ENCODE results near the gene MAP4K2. TPM values are rescaled to one million over a fixed set of nuclear protein-coding genes. Genes with fewer than 3 reads are reported as not detected.

Gene MAP4K2
- total RNA-seq, 2 experiments from 2014 or later = 95.6 to 98.0 TPM

DNA sequence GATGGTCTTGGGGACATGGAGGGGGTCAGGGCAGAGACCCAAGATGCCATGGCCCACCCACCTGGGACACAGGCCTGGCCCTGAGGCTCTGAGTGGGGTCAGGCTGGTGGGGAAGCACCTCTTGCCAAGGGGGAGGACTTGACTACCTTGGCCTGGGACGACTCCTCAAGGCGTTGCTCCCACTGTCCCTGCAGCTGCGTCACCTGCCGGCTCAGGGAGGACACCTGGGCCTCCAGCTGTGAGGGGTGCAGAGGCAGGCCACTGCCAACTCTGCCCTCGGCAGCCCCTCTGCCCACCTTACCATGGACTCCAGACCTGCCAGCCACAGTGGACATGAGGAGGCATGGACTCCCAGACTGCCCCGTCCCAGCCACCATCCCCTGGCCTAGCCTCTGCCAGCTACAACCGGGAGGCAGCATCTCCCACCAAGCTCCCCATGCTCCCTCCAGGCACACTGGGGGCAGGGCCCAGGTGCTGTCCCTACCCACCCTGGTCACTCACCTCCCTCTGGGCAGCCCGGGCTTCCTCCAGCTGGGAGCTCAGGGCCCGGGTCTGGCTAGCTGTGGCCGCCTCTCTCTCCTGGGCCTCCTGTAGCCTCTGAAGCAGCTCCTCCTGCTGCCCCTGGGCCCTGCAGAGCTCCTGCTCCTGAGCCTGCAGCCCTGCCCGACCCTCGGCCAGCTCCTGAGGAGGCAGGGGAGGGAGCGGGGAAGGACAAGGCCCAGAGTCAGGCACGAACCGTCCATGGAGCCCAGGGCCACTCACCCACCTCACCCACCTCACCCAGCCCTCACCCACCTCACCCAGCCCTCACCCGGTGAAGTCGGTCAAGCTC is 32.8 kb upstream of the MAP4K2 start:
- no peaks in the 10 kb centered on the region for H3K9me3 Mint-ChIP-seq
- H3K4me1 Mint-ChIP-seq = peaks cover 7% of the 10 kb centered on the region
- CTCF ChIA-PET = interaction anchor here (0.8 kb wide), 1 partner anchor 12 kb away, joined by 3 read pairs; no protein-coding TSS in a partner anchor
- H3K27me3 Mint-ChIP-seq = no peaks in the 10 kb centered on the region
- POLR2A ChIA-PET = interaction anchor here (1.0 to 1.5 kb wide), 3 partner anchors 25 to 247 kb away, joined by 3 to 4 read pairs (median 3); partner anchors contain the start of genes MEN1 and SF1
- no peak overlapping the region for H3K4me3 Mint-ChIP-seq
- DNase-seq = no peak
- H3K36me3 Mint-ChIP-seq (ENCODE audit: low read depth) = no peaks in the 10 kb centered on the region
- H3K27ac Mint-ChIP-seq = no peak overlapping the region

DNA sequence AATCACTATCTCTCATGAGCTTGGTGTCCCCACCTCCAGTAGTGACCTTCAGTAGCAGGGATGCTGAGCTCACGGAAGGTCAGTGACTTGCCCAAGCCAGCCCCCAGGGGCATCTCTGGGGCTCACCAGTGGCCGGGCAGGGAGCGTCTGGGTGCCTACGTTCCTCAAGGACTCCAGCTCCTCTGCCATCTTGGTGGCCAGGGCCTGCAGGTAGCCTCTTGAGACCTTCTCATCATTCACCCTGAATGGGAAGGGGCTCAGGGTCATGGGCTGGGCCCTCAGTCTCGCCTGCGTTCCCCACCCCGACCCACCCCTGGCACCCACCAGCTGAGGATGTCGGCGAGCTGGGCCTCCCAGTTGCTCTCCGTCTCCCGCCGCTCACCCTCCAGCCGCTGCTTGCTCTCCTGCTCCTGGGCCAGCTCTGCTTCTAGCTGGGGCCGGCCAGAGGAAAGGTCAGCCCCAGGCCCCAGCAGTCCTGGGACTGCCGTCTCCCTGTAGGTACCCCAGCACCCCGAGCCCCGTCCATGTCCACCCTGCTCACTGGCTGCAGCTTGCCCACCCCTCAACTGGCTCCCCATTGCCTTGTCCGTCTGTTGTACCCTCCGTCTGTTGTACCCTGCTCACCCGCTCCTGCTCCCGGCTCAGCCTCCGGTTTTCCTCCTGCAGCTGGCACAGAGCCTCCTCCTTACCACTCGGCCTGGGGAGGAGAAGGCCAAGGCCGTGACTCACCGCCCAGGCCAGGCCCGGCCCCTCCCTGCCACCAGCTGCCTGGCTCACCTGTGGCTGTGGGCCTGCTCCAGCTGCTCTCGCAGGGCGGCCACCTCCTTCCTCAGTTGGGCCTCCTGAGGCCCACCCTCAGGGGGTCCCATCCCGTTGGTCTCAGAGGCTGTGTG is 32.0 kb upstream of the MAP4K2 start:
- no peak overlapping the region for H3K4me3 Mint-ChIP-seq
- H3K27me3 Mint-ChIP-seq = no peaks in the 10 kb centered on the region
- no peak for DNase-seq
- CTCF ChIA-PET = no interaction called here
- H3K4me1 Mint-ChIP-seq = peaks cover 7% of the 10 kb centered on the region
- no peak overlapping the region for H3K27ac Mint-ChIP-seq
- POLR2A ChIA-PET = interaction anchor here (0.7 to 1.5 kb wide), 3 partner anchors 9 to 57 kb away, joined by 3 to 4 read pairs (median 3); partner anchors contain the start of genes CDC42BPG and SF1
- H3K36me3 Mint-ChIP-seq (ENCODE audit: low read depth) = no peaks in the 10 kb centered on the region
- no peaks in the 10 kb centered on the region for H3K9me3 Mint-ChIP-seq

GRCh38 chr11:64834031-64834722 is 31.2 kb upstream of the MAP4K2 start:
- Mint-ChIP-seq H3K4me3 (no peak overlapping the region), H3K36me3 (ENCODE audit: low read depth) (no peaks in the 10 kb centered on the region), H3K27me3 (no peaks in the 10 kb centered on the region), H3K9me3 (no peaks in the 10 kb centered on the region), H3K27ac (no peak overlapping the region), H3K4me1 (peaks cover 7% of the 10 kb centered on the region)
- DNase-seq = no peak
- CTCF ChIA-PET = no interaction called here
- POLR2A ChIA-PET = interaction anchor here (0.7 to 1.0 kb wide), 3 partner anchors 9 to 19 kb away, joined by 3 read pairs; partner anchors contain the start of gene CDC42BPG

DNA sequence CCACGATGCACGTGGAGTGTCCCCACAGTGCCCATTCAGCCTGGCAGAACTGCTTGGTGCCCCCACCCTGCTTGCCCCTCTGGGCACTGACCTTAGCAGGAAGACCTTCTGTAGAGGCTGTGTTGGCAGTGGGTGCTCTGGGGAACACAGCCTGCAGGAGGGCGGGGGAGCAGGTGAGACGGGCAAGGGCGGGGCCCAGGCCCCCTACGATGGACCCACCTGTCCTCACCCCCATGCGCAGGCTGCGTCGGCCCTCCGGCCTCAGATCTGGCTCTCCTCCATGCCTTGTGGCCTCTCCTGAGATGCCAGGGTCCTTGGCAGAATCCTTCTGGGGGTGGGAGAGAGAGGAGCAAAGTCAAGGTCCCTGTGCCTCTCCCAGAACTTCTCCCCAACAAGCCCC is 30.5 kb upstream of the MAP4K2 start:
- H3K27ac Mint-ChIP-seq = no peak overlapping the region

DNA sequence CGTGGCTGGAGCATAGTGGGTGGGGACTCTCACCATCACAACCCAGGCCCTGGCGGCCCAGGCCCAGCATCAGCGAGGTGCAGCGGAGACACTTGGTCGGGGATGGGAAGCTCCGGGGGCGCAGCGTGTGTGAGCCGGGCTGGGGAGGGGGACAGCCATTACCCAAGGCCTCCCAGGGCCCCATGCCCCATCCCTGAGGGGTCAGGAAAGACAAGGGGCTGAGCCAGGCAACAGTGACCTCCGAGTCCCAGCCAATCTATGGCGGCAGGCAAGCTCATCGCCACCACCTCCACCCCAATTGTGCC is 30.1 kb upstream of the MAP4K2 start:
- Mint-ChIP-seq H3K9me3 (no peaks in the 10 kb centered on the region), H3K4me1 (peaks cover 7% of the 10 kb centered on the region), H3K27me3 (no peaks in the 10 kb centered on the region), H3K4me3 (no peak overlapping the region), H3K27ac (no peak overlapping the region), H3K36me3 (ENCODE audit: low read depth) (no peaks in the 10 kb centered on the region)
- CTCF ChIA-PET = no interaction called here
- POLR2A ChIA-PET = interaction anchor here (1.0 kb wide), 1 partner anchor 15 kb away, joined by 3 read pairs; no protein-coding TSS in a partner anchor
- DNase-seq = no peak

More for the DNA sequence above, 30.5 kb upstream of the MAP4K2 start:
- CTCF ChIA-PET = no interaction called here
- no peaks in the 10 kb centered on the region for H3K27me3 Mint-ChIP-seq
- no peaks in the 10 kb centered on the region for H3K36me3 Mint-ChIP-seq (ENCODE audit: low read depth)
- H3K4me1 Mint-ChIP-seq = peaks cover 7% of the 10 kb centered on the region
- POLR2A ChIA-PET = interaction anchor here (1.0 kb wide), 1 partner anchor 15 kb away, joined by 3 read pairs; no protein-coding TSS in a partner anchor
- no peak for DNase-seq
- no peaks in the 10 kb centered on the region for H3K9me3 Mint-ChIP-seq
- H3K4me3 Mint-ChIP-seq = no peak overlapping the region

DNA sequence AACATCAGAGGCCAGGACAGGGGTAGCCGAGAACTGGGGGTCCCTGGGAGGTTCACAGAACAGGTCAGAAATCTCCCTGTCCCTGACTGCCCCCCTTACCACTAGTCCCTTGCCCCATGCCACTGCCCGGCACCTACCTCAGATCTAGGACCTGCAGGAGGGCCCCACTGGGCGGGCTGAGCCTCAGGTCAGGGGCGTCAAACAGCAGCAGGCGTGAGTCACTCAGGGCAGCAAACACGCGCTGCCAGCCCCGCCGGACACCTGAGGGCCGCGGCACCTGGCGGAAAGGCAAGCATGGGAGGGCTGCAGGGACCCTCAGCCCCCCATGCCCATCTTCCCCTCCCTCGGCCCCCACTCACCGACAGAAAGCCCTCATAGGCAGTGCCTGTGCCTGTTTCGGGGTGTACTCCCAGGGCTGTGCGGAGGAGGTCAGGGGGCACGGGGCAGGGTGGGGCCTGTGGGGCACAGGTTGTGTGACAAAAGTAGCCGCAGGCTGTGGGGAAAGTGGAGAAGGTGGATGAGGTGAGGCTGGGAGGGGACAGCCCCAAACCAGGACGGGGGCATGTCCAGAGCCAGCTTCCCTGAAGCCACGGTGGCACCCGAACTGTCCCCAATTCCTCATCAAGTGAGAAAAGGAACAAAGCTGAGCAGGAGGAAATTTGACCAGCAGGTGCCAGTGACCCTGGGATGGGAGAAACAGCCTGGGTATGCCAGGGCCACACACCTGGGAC is 29.6 kb upstream of the MAP4K2 start:
- Mint-ChIP-seq H3K4me1 (peaks cover 7% of the 10 kb centered on the region), H3K4me3 (no peak overlapping the region)
- POLR2A ChIA-PET = no interaction called here

GRCh38 chr11:64831411-64831891 is 28.4 kb upstream of the MAP4K2 start:
- DNase-seq = no peak
- ChIA-PET CTCF (interaction anchor here (1.4 kb wide), 1 partner anchor 13 kb away, joined by 4 read pairs; the partner anchor contains the start of gene CDC42BPG), POLR2A (interaction anchor here (1.4 kb wide), 1 partner anchor 21 kb away, joined by 4 read pairs; the partner anchor contains the start of gene MEN1)
- Mint-ChIP-seq H3K4me1 (no peaks in the 10 kb centered on the region), H3K36me3 (ENCODE audit: low read depth) (no peaks in the 10 kb centered on the region), H3K27ac (no peak overlapping the region), H3K4me3 (no peak overlapping the region), H3K9me3 (no peaks in the 10 kb centered on the region), H3K27me3 (no peaks in the 10 kb centered on the region)

More for the DNA sequence above, 29.6 kb upstream of the MAP4K2 start:
- Mint-ChIP-seq H3K9me3 (no peaks in the 10 kb centered on the region), H3K27ac (no peak overlapping the region), H3K36me3 (ENCODE audit: low read depth) (no peaks in the 10 kb centered on the region), H3K27me3 (no peaks in the 10 kb centered on the region)
- CTCF ChIA-PET = no interaction called here
- DNase-seq = no peak

DNA sequence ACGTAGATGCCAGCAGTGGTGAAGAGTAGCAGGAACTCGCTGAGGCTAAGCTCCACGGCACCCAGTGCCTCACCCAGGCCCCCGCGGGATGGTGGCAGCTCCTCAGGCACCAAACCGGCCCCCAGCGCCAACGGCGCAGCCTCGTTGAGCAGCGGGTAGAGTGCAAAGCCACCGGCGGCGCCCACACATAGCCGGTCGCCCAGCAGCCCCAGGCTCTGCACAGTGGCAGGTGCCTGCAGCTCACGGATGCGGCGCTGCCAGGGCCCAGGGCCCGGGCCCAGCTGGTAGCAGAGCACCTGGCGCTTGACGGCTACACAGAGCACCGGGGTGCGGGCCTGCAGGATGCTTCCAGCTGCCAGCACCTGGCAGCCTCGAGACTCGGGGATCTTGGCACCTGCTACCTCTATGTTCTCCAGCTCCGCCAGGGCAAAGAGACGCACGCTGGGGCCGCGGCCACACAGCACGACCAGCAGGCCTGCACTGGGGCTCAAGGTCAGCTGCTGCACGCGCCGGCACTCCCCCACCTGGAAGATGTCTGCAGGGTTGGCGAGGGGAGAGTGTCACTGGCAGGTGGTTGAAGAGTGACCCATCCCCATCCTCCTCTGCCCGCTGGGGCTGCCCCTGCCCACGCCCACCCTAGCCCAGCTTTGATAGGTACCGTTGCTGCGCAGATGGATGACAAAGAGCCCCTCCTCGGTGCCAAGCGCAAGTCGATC is 26.7 kb upstream of the MAP4K2 start:
- Mint-ChIP-seq H3K27ac (no peak overlapping the region), H3K36me3 (ENCODE audit: low read depth) (no peaks in the 10 kb centered on the region), H3K27me3 (no peaks in the 10 kb centered on the region)

GRCh38 chr11:64827451-64827839 is 24.4 kb upstream of the MAP4K2 start:
- Mint-ChIP-seq H3K27ac (no peak overlapping the region), H3K4me1 (no peaks in the 10 kb centered on the region), H3K4me3 (no peak overlapping the region), H3K36me3 (ENCODE audit: low read depth) (no peaks in the 10 kb centered on the region), H3K27me3 (peaks cover 2% of the 10 kb centered on the region), H3K9me3 (no peaks in the 10 kb centered on the region)
- ChIA-PET POLR2A (no interaction called here), CTCF (interaction anchor here (0.8 kb wide), 1 partner anchor 488 kb away, joined by 3 read pairs; the partner anchor contains the start of gene CDC42EP2)
- no peak for DNase-seq

More for the DNA sequence above, 26.7 kb upstream of the MAP4K2 start:
- ChIA-PET POLR2A (no interaction called here), CTCF (no interaction called here)
- no peak for DNase-seq
- Mint-ChIP-seq H3K9me3 (no peaks in the 10 kb centered on the region), H3K4me1 (no peaks in the 10 kb centered on the region), H3K4me3 (no peak overlapping the region)

DNA sequence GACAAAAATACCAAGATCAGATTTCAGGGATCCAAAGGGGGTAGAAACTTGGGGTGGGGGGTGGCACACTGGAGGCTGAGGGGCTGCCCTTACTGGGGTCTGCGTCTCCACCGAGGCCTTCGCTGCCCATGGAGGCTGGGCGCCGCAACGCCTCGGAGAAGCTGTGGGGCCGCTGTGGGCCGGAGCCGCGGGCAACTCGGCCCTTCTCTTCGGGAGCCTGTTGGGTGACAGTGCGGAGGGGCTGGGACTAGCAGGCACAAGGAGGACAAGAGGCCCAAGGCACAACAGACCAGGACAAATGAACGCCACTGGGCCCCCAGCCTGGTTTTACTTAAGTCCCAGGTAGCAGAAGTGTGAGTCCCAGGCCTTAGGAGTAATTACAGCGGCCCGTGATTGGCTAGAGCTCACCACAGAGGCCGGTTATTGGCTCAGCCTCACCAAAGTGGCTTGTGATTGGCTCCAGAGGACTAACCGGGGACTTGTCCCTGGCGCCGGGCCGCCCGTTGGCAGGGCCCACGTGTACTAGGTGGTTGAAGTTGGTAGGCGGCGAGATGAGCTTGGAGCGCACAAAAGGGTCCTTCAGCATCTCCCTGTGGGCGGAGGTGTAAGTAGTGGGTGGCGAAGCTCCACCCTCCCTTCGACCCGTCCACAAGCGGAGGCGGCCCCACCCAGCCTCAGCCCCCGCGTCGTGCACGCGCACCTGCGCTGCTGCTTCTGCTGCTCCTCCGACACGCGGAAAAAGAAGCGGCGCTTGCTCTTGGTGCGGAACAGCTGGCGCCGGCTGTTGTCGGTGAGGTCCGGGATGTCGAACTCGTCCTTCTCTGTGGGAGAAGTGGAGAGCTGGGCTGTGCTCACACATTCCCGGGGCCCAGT is 23.8 kb upstream of the MAP4K2 start:
- Mint-ChIP-seq H3K4me3 (no peak overlapping the region), H3K9me3 (no peaks in the 10 kb centered on the region), H3K27me3 (peaks cover 2% of the 10 kb centered on the region), H3K27ac (no peak overlapping the region), H3K36me3 (ENCODE audit: low read depth) (no peaks in the 10 kb centered on the region), H3K4me1 (no peaks in the 10 kb centered on the region)
- ChIA-PET CTCF (interaction anchor here (0.7 to 0.9 kb wide), 3 partner anchors 10 to 488 kb away, joined by 3 read pairs; partner anchors contain the start of genes CDC42BPG and CDC42EP2), POLR2A (no interaction called here)
- no peak for DNase-seq

DNA sequence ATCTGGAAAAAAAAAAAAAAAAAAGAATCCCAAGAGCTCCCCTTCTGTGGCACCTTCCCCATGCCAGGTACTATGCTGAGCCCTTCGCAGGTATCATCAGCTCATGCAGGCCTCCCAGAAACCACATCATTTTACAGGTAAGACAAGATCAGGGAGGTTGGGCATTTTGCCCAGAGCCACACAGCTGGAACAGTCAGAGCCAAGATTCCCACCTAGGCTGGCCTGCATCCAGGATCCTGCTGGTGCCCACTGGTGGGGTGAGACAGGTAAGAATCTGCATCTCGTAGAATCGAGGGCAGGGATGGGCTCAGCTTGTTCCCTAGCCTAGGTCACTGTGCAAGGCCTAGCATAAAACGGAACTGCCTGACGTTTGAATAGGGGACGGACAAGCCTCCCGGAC is 23.0 kb upstream of the MAP4K2 start:
- Mint-ChIP-seq H3K36me3 (ENCODE audit: low read depth) (no peaks in the 10 kb centered on the region), H3K27me3 (peaks cover 2% of the 10 kb centered on the region), H3K27ac (no peak overlapping the region), H3K4me1 (no peaks in the 10 kb centered on the region), H3K9me3 (no peaks in the 10 kb centered on the region), H3K4me3 (no peak overlapping the region)
- ChIA-PET CTCF (interaction anchor here (0.7 to 0.9 kb wide), 3 partner anchors 10 to 90 kb away, joined by 3 to 5 read pairs (median 3); partner anchors contain the start of gene CDC42BPG), POLR2A (no interaction called here)
- DNase-seq = no peak
